ENCODE results near the gene SEL1L.
"Not testable (repeated sequence)": the region's sequence is repeated elsewhere in the genome, so short reads cannot be mapped to it uniquely, and the experiment has no call there.

Gene SEL1L

DNA sequence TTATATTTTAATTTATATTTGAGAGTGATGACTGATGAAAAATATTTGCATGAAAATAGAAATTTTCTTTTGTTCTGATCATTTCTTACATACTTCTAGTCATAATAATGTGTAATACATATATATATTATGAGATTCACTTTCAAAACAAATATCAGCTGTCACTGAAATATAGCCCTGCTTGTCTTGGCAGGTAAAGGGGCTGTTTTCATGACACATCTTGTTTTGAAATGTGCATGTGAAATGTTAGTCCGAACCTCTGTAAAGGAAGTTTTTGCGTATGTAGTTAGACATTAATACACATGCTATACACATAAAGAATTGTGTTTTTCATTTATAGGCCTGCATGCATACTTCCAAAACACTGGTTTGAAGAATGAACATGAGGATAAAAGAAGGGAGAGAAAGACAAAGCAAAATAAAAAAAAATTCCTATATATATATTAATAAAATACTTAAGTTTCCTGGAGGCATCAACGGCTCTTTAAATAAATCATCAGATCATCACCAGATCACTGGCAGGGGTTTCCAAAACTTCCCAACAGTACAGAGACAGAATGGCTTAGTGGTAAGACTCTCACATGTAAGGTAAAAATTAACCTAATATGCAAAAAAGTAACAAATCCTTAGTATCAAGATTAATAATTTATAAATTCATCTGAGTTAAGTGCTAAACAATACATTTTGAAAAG, 60.1 kb downstream of the SEL1L start:
- no peak for DNase-seq

DNA sequence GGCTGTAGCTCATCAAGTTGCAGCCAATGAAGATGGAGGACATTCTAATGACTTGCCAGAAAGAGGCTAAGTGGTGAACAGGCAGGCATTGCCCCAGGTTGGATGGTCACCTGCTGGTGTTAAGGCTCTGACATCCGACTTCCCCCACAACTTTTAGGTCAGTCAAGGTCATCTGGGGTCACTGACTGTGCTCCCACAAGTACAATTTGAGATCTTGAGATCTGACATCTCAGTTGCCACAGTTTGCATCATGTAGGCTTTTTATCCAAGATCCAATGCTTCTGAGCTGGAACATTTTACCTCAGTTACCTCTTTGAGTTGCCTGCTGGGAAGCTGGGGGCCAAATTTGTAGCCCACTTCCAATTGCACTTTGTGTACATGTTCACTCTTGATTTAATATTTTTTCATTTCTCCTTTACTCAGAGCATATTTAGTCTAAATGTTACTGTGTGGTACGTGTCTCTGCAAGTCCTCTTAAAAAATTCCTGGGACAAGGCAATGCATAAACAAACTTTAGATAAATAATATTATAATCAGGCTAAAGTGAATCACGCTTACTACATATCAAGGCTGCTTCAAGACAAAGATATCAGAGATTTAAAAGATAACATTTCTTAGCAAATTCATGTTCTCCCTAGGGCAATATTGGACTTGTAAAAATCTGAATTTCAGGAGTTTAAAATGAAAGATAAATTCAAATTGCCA, 61.4 kb downstream of the SEL1L start:
- no peak for DNase-seq

DNA sequence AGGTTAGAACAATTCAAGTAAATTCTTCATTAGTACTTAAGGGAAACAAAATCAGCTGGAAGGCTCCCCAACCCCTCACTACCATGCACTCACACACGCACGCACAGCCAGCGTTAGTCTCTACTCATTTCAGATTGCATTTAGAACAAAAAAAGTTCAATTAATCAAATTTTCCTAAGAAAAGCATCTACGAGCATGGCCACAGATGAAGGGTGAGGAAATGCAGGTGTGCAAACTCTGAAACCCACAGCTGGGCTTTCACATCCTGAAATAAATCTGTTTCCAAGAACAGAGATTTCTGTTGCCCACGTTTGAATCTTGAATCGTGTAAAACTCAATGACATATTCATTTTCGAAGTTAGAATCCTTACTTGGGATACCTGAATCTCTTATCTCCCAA, 62.6 kb downstream of the SEL1L start:
- no peak for DNase-seq

DNA sequence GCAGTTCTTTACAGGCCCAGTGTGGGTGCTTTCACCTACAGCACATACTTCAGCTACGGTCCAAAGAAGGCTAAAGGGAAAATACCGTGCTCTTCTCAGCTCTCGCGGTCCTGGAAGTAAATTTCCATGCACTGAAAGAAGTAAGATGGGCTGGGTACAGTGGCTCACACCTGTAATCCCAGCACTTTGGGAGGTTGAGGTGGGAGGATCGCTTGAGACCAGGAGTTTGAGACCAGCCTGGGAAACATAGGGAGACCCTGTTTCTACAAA, 63.2 kb downstream of the SEL1L start:
- DNase-seq: not testable (repeated sequence)

DNA sequence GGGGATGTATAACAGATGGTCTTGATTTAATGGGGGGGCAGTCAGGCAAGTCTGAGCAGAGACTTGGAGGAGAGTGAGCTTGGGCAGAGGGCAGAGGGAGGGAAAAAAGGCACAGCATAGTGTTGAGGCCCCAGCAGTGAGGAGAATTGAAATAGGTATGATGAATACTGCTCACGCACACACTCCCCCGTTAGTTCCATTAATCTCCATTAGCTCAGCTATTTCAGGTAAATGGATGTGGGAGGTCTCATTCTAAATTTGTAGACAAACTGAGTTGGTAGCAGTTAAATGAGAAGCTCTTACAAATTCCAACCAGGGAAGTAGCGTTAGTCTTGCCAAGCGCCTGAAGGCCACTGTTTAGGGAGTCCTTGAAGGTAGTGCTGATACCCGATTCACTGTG, 66.8 kb downstream of the SEL1L start:
- no peak for DNase-seq

DNA sequence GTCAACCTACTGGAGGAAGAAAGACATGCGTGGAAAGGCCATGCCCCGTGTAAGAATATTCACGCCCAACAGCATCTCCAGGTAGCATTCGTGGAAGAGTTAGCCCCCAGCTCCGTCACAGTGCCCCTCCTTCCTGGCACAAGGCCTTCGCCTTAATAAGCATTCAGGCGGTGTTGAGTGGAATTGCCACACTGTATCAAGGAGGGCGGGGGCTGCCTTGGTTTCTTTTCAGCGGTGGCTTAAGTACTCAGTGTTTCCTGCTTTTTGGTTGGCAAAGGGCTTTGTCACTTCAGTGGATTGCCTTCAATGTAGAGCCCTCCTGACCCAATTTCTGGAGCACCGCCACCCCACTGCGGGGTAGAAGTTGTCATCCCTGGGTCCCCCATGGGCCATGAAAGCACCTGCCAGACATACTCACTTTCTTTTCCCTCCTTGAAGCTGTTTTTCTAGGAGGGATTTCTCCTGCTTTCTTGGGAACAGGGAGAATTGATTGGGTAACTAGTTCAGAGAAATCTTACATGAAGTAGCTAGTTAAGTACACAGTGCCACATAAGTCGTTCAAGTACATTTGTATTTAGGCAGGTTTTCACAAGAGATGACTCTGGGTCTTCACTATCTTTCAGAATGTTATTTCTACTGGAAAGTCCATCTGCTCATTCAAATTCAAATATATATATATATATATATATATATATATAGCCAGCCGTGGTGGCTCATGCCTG, 68.0 kb downstream of the SEL1L start:
- no peak for DNase-seq

DNA sequence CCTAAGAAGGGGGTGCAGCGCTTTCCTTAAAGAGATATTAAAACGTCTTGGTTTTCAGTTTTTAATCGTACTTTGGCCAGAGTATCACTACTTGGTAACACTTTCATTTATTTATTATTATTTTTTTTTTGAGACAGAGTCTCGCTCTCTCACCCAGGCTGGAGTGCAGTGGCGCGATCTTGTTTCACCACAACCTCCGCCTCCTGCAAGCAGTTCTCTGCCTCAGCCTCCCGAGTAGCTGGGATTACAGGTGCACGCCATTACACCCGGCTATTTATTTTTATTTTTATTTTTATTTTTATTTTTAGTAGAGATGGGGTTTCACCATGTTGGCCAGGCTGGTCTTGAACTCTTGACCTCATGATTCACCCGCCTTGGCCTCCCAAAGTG, 68.7 kb downstream of the SEL1L start:
- DNase-seq: not testable (repeated sequence)

DNA sequence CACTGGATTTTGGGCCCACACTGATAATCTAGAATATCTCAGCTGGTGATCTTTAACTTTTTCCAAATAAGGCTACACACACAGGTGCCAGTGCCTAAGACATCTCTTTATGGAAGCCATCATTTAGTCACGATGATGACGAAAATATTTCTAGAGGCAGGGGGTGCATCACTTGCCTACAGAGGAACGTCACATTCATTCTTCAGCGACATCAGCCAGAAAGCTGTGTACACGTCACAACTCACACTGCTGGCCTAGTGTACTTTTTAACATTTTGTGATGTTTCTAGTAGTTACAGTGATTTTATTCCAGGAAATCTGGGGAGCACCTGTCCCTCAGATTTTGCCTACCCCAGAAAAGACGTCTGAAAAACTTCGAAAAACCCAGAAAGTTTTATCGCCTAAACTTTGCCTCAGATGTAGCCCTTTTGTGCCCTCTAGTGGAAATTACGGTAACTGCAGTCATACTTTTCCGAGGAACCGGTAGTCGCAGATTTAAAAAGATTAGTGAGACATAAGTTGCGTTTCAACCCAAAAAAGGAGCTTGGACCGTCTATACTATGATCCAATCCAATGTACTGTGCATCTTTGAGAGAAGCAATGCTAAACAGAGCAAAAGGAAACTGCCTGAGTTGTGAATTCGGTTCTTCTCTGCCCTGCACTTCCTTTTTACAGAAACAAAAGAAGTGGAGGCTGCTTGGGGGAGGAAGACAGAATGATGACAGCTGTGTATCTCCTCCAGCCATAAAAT, 69.2 kb downstream of the SEL1L start:
- DNase-seq: peak; percentile 86

DNA sequence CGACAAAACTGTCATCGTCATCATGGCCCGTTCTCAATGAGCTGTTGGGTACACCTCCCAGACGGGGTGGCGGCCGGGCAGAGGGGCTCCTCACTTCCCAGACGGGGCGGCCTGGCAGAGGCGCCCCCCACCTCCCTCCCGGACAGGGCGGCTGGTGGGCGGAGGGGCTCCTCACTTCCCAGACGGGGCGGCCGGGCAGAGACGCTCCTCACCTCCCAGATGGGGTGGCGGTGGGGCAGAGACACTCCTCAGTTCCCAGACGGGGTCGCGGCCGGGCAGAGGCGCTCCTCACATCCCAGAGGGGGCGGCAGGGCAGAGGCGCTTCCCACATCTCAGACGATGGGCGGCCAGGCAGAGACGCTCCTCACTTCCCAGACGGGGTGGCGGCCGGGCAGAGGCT, 71.3 kb downstream of the SEL1L start:
- not testable (repeated sequence) for DNase-seq

DNA sequence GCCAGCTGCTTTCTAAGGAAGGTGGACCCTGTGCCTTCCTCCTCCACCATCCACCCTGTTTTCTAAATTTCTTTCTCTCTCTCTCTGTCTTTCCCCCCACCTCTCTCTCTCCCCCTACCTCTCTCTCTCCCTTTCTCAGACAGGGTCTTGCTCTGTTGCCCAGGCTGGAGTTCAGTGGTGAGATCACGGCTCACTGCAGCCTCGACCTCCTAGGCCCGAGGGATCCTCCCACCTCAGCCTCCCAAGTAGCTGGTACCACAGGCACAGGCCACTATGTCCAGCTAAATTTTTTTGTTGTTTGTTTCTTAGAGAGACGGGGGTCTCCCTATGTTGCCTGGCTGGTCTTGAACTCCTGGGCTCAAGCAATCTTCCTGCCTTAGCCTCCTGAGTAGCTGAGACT, 73.7 kb downstream of the SEL1L start:
- DNase-seq: no peak

DNA sequence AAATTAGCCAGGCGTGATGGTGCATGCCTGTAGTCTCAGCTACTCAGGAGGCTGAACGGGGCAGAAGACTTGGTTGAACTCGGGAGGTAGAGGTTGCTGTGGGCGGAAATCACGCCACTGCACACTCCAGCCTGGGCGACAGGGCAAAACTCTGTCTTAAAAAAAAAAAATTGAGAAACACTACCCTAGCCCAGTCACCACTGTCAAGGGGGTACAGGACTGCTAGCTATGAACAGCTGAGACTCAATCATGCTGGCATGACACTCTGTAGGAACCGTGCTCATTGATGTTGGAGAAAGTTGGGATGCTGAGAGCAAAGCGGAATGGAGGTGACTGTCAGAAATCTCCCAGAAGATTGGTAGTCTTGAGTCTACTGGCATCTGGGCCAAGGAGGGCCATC, 75.3 kb downstream of the SEL1L start:
- DNase-seq: no peak

DNA sequence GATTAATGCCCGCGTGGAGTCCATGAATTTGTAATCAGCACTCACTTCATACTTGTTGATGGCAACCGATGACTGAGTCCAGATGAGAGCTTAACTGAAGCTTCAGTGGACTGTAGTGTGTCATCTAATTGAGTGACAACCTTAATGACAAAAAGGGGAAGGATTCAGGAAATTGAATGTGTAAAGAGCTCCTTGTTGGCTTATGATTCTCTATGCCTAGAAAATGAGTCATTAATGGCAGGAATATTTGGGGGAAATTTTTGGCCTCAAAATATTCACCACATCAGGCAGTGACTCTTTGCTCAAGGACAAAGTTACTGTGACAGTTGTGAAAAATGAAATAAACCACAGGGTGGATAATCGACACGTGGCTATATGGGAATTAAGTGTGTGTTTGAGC, 78.3 kb downstream of the SEL1L start:
- DNase-seq: no peak

DNA sequence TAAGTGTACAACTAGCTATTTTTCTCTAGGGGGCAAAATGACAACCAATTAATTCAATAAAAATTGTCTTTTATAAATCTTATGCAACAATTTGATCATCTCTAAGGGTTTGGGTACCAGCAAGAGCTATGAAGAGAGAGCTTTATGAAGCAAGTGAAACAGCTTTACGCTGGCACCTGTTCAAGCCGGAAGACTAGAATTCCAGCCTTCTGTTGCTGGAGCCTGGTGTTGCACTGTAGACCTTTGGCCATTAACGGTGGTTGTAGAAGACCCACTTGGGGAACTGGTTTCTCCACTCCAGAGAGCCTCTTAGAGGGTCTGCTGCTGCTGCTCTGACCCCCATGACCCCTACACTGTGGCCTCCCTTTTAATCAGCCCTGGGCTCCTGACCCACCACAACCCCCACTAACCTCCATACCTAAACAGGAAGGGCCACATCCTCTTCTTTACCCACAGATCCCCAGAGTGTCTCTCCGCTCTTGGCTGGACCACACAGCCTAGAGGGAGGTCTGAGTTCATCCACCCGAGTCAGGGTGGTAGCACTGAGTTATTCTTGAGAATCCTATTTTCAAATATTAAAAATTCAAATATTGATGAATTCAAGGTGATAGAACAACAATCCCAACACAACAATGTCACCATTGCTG, 79.0 kb downstream of the SEL1L start:
- no peak for DNase-seq

DNA sequence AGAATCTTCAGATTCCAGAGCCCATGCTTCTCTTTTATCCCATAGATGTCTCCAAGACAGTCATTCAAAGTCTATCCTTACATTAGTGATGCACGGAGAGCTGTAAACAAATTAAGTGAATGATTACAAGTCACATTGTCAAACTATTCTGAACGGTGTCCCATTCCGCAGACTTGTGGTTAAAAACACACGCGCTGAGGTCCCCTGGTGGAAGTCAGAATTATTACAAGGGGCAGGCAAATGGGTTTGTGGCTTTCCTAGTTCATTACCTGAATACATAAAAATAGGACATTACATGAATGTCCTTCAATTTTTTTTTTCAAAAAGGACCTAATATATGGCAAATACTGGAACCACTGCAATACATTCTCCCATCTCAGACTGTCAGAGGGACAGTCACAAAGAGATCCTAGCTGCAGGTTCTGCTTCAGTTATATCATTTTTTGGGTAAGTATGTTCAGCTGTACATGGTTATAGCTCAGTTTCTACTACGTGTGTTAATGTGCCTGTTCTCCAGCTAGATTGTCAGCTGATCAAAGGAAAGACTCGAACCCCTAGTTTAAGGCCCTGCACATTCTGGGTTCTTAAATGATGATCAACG, 80.4 kb downstream of the SEL1L start:
- peak; percentile 59 for DNase-seq

DNA sequence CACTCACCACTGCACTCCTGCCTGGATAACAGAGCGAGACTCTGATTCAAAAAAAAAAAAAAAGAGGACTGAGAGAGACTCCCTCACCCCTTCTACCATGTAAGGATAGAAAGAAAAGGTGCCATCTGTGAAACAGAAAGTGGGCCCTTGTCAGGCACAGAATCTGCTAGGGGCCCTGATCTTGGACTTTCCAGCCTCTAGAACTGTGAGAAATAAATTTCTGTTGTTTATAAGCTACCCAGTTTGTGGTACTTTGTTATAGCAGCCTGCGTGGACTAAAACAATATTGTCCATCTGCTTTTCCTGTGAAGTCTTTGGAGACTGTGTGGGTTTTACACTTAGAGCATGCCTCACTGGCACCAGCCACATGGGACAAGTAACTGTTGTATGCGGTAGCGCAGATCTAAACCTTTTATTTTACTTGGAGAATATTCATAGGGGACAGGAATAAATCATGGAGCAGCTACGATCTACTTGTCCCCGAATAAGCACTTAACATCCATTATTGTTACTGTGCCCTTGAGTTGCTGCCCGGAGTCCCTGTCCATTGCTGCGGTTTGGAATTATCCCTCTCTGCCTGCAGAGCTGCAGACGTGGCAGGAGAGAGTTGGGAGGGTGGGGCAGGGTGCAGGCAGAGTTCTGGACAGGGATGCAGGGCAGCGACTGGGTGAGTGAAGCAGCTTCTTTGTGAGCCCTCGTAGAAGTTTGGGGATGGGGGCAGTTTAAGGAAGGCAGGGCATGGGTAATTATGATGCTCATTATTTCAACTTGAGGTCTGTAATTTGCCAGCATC, 81.1 kb downstream of the SEL1L start:
- no peak for DNase-seq

DNA sequence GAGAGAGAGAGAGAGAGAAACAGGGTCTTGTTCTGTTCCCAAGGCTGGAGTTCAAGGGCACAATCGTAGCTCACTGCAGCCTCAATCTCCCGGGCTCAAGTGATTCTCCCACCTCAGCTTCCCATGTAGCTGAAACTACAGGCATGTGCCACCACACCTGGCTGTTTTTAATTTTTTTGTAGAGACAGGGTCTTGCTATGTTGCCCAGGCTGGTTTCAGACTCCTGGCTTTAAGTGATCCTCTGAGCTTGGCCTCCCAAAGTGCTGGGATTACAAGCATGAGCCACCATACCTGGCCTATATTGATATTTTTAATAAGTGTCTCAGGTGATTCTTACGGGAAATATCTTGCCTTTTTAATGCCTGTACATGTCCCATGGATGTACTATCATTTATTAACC, 82.7 kb downstream of the SEL1L start:
- DNase-seq: no peak

DNA sequence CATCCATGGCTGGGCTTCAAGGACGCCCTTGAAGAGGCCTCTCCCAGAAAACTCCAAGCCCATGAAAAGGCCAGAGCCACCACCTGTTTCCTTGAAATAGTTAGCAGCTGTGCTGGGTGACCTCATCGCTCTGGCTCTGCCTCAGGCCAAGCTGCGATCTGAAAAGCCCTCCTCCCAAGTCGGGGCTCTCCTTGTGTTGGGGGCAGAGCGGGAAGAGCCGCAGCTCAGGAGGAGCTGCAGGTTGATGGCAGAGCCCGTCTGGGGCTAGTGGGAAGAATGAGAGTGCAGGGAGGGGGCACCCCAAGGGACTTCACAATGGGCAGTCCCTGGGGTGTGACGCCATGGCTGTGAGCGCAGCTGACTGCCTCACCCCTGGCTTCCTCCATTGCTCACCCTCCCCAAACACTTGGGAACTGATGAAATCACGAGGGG, 83.5 kb downstream of the SEL1L start:
- no peak for DNase-seq

DNA sequence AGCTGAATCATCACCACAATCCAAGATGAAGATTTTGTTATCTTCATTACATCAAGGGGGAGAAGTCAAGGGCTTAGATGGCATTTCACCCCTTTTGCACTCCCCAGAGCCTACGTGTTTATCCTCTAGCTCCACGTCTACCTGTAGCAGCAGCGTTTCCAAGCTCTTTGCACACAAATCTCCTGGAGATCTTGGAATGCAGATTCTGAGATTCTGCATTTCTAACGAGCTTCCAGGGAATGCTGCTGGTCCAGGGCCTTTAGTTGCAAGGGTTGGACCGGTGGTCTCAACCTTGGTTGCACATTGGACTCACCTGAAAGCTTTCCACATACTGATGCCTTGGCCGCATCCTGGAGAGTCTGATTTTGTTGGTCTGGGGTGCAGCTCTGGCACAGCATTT, 84.1 kb downstream of the SEL1L start:
- DNase-seq: no peak

DNA sequence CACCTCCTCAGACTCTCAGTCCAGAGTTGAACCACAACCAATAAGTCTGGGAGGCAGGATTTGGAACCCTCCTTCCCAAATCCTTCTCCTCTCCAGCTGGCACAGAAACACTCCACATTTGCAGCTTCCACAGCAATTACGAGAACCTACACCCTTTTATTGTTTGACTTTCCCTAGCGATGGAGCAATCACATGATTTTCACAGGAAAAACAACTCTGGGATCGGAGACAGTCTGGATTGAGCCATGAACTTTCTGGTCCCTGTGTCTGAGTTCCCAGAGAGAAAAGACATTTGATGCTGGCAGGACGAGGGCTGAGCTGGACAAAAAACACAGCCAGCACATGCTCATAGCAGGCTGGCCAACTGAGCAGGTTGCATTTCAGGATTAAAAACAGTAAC, 84.5 kb downstream of the SEL1L start:
- no peak for DNase-seq

DNA sequence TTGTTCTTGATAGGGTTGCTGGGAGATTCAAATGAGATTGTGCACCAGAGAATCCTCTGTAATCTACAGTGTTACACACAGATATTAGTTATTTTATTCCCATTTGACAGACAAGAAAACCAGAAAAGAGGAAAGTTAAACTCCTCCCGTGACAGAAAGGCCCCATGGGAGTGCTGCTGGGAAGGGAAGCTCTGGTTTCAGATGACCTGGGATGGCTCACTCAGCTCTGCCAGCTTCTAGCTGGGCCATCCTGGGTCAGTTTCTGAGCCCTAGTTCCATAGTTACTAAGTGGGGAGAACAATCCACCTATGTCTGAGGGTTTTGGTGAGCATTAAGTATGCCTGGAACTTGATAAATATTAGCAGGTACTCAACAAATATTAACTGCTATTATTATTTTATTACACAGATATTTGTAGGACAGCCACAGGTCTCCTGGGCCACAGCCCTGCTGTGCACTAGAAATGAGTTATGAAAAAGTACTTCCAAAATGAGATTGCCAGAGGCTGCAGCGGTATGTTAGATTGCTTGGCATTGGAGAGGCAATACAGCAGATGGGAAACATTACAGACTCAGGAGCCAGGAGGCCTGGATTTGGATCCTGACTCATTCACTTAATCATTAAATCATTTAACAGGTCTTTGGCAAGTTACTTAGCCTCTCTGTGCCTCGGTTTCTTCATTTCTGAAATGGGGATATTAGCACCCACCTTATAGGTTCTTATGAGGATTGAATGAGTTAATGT, 86.5 kb downstream of the SEL1L start:
- DNase-seq: no peak

Measured in CD4-positive, alpha-beta T cell treated with Interleukin-17A for 1 hour (primary cell).